ENCODE measurements around the gene GLMP. TPM values are rescaled to one million over a fixed set of nuclear protein-coding genes. Genes with fewer than 3 reads are reported as not detected.
A peak's percentile ranks its signal among the peaks of the same experiment; 100 is the strongest.

GLMP gene, protein sequence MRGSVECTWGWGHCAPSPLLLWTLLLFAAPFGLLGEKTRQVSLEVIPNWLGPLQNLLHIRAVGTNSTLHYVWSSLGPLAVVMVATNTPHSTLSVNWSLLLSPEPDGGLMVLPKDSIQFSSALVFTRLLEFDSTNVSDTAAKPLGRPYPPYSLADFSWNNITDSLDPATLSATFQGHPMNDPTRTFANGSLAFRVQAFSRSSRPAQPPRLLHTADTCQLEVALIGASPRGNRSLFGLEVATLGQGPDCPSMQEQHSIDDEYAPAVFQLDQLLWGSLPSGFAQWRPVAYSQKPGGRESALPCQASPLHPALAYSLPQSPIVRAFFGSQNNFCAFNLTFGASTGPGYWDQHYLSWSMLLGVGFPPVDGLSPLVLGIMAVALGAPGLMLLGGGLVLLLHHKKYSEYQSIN
- total RNA-seq: 10 to 100 TPM; 16.5 to 24.4 TPM

DNA sequence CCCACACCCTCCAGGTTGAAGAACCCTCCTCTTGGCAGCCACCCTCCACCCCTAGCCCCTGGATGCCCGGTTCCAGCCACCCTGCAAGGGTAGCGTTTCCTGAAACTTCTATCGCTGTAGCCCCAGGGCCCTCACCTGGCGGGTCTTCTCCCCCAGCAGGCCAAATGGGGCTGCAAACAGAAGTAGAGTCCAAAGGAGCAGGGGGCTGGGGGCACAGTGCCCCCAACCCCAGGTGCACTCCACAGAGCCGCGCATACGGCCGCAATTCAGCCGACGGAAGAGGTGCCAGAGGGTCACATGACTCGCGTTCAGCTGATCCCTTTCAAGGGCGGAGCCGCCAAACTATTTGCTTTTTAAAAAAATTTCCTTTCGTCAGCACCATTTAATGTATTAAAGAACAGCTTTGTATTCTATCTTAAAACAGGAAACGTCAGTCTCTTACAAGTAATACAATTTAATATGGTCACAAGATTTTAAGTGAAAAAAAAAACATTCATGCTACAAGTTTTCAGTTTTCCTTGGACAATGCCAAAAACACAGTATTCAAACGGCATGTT, at the start of gene GLMP:
GLMP (minus strand) TSS at position 289 of the 557 bp plus-strand sequence; CDS start at position 255, 34 bp downstream.
- peak; percentile 66 for ATAC-seq
- H3K27me3 ChIP-seq: no peaks in the 10 kb centered on the region
- H3K4me1 ChIP-seq: peaks cover 28% of the 10 kb centered on the region
- H3K4me3 ChIP-seq: peak within 1 kb of the TSS; percentile 65 to 76
- no peak for TF ChIP-seq CTCF (IDR thresholded peaks at IDR 0.05)
- TF ChIP-seq POLR2A (IDR thresholded peaks at IDR 0.05): peak in 2 of 3 donors; percentile 30 to 41
- 0 to 1% methylated on average over 16 to 17 of the region's 17 CpGs for WGBS, 2 donors
- peak; percentile 70 to 83 (median 72) for DNase-seq
- intact Hi-C loops (cut with DNase I): no loop called here
- no peaks in the 10 kb centered on the region for H3K9me3 ChIP-seq
- no peaks in the 10 kb centered on the region for H3K36me3 ChIP-seq (replicated peaks in 1 of 2; ENCODE audit: insufficient read depth in 1 of 2, low read depth in 2 of 2)
- H3K27ac ChIP-seq: peak within 1 kb of the TSS in 3 of 4 donors; percentile 35 to 52 (median 36)

- ATAC-seq: no peak
- no peak overlapping the region for H3K27ac ChIP-seq
- no peaks in the 10 kb centered on the region for H3K9me3 ChIP-seq
- no peaks in the 10 kb centered on the region for H3K36me3 ChIP-seq (replicated peaks in 1 of 2; ENCODE audit: insufficient read depth in 1 of 2, low read depth in 2 of 2)
- no peaks in the 10 kb centered on the region for H3K4me1 ChIP-seq
- 52 to 59% methylated on average over 3 of the region's 3 CpGs for WGBS, 2 donors
- no peak overlapping the region for H3K4me3 ChIP-seq
- intact Hi-C loops (cut with DNase I): no loop called here
- TF ChIP-seq CTCF (IDR thresholded peaks at IDR 0.05) (no peak), POLR2A (IDR thresholded peaks at IDR 0.05) (no peak)
- H3K27me3 ChIP-seq: no peaks in the 10 kb centered on the region
- DNase-seq: no peak
Measured at GRCh38 chr1:156344409-156344808, 48.9 kb upstream of the GLMP start.

DNA sequence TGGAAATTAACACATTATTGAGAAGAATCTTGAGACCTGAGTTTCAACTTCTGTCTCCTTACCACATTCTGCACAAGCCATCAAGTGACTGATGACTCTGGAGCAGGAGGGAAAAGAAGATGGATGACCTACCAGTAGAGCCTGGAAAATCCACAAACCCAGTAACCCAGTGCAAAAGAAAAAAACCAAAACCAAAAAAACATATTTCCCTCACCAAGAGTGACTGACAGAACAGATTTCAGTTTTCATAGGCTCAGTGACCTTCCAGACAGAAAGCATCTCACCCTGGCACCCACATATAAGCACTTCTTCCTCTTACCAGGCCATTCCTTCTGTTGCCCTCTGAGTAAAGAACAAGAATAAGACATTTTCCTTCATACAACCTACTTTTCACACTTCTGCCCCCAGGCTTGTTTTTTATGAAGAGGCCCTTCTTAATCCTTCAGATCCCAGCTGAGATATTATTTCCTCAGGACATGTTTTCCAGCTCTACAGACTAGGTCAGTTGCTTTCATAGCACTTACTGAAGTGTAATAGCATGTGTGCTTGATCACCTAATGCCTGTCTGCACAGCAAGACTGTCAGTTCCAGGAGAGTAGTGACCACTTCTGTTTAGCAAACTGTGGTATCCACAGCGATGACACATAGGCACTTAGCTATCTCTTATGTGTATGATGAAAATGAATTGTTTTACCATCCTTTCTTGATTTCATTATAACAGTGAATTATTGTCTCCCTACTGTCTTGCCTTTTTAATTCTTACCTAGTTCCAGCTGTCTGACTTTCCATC, 46.9 kb upstream of the GLMP start:
- ATAC-seq (no peak), DNase-seq (no peak)
- H3K9me3 ChIP-seq: no peaks in the 10 kb centered on the region
- WGBS, 2 donors: 76 to 79% methylated on average over 1 of the region's 1 CpG
- TF ChIP-seq POLR2A (IDR thresholded peaks at IDR 0.05) (no peak), CTCF (IDR thresholded peaks at IDR 0.05) (no peak)
- intact Hi-C loops (cut with DNase I): no loop called here
- H3K4me1 ChIP-seq: peaks cover 2% of the 10 kb centered on the region
- H3K4me3 ChIP-seq: no peak overlapping the region
- no peaks in the 10 kb centered on the region for H3K36me3 ChIP-seq (replicated peaks in 1 of 2; ENCODE audit: insufficient read depth in 1 of 2, low read depth in 2 of 2)
- no peaks in the 10 kb centered on the region for H3K27me3 ChIP-seq
- no peak overlapping the region for H3K27ac ChIP-seq

DNA sequence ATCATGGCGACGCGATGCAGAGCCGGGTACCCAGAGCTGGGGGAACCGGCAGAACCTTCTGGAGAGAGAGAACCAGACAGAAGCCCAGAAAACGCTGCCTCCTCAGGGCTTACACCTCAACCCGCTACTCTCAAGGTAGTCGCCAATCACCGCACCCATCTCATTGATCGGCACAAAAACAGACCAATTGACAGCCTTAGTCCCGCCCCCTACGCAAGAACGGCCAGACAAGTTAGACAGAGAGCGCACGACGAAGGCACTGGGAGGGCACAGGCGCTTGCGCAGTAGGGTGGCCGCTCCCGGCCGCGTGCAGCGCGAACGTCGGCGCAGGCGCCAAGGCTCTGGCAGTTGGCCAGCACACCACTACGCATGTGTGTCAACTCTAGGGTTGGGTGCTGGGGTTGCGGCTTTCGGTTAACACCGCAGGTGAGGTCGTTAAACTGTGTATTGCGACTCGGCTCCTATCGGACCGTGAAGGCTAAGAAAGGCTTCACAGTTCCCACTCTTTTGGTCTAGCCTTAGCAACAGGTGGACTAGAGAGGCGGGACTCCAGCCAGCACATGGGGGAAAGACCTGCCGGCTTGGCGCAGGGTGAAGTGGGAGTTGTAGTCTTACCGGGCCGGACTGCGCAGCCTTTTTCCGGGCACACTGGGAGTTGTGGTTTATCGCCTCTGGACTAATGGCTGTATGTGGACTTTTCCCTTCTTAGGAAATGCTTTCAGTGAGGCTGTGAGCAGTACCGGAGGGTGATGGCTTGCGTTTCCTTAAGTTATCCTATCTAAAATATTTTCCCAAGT, 42.9 kb upstream of the GLMP start, which contains the start of the genes CCT3 and TSACC:
CCT3 (minus strand) TSS at position 113 of the 797 bp plus-strand sequence; CDS start at position 5, 108 bp downstream.
TSACC (plus strand) TSS at position 347 of the 797 bp plus-strand sequence. CDS start 1,232 bp downstream, outside the sequence.
- H3K36me3 ChIP-seq (replicated peaks in 1 of 2; ENCODE audit: insufficient read depth in 1 of 2, low read depth in 2 of 2): peaks cover 0 to 7% of the 10 kb centered on the region in 2 donors
- peak in 2 of 7 experiments; percentile 3 to 7 for TF ChIP-seq CTCF (IDR thresholded peaks at IDR 0.05)
- peak in 2 of 3 donors; percentile 80 to 86 for TF ChIP-seq POLR2A (IDR thresholded peaks at IDR 0.05)

More for the DNA sequence above, 42.9 kb upstream of the GLMP start, which contains the start of the genes CCT3 and TSACC:
- Histone ChIP-seq H3K9me3 (no peaks in the 10 kb centered on the region), H3K27ac (peak within 1 kb of the TSS; percentile 67 to 90 (median 80)), H3K4me1 (peaks cover 21% of the 10 kb centered on the region), H3K4me3 (peak within 1 kb of the TSS; percentile 75 to 93), H3K27me3 (no peaks in the 10 kb centered on the region)
- ATAC-seq (peak; percentile 97), DNase-seq (peak; percentile 99 to 100 (median 100))
- intact Hi-C loops (cut with DNase I): no loop called here
- WGBS, 2 donors: 0% methylated on average over 4 to 47 of the region's 47 CpGs
